ENCODE data around the gene TRPM3.

The TRPM3 gene

DNA sequence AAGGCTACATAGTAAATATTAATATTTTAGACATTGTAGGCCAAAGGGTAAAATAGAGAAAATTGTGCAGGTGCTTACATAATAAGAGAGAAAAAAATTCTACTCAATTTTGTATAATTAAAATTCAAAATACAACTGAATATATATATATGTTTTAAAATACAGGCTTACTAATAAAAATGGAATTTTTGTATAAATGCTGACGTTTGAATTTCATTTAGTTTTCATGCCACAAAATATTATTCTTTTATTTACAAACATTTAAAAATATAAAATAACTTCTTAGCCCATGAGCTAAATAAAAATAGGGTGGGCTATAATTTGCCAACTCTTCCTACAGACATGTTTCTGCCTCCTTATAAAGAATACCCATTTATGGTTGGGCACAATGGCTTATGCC lies 328.6 kb downstream of the TRPM3 start:
- Histone ChIP-seq H3K4me1 (ENCODE audit: control insufficient read depth, insufficient read depth, low read length) (no peaks in the 10 kb centered on the region), H3K4me3 (ENCODE audit: low read length) (no peak overlapping the region), H3K27me3 (ENCODE audit: control insufficient read depth, insufficient read depth, low read length) (peaks cover 2% of the 10 kb centered on the region), H3K9ac (ENCODE audit: low read depth, low read length) (no peak overlapping the region), H3K9me3 (replicated peaks; ENCODE audit: low read length) (no peaks in the 10 kb centered on the region), H3K4me2 (ENCODE audit: low read length) (no peak overlapping the region), H3K36me3 (ENCODE audit: insufficient read depth, low read length) (no peaks in the 10 kb centered on the region)

DNA sequence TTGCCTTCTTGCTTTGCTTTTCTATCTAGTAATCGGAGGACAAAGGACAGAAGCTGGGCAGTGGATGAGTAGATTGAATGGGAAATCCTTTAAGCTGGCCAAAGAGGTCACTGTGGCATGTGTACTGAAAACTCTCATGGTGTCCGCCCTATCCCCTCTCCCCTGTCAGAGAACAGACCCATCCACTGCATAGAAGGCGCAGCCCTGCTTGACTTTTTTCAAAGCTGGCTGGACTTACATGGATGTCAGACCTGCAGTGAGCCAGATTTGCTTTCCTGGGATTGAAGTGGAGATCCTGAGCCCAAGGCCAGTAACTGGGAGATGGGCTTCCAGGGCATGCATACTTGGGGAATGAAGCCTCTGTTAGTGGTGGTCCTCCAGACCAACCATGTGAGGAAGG lies 329.5 kb downstream of the TRPM3 start:
- no peak overlapping the region for H3K4me2 ChIP-seq (ENCODE audit: low read length)

DNA sequence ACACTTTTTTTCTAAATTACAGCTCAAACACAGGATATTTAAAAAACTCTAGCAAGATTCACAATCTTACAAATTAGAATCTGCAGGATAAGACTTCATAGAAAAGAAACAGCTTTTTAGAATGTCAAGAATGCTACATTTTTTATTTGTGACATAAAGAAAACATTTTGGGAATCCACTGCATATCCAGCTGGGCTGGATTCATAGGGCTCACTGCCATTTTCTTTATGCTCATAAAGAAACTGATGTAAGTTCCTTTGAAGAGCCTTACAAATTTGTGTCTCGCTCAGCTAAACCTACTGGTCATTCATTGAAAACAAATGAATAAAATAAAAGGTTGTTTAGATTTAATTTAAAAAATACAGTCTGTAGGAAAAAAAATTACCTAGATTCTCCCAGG lies 332.3 kb downstream of the TRPM3 start:
- H3K36me3 ChIP-seq (ENCODE audit: insufficient read depth, low read length) = no peaks in the 10 kb centered on the region
- no peak overlapping the region for H3K4me2 ChIP-seq (ENCODE audit: low read length)
- peaks cover 2% of the 10 kb centered on the region for H3K27me3 ChIP-seq (ENCODE audit: control insufficient read depth, insufficient read depth, low read length)
- H3K4me1 ChIP-seq (ENCODE audit: control insufficient read depth, insufficient read depth, low read length) = no peaks in the 10 kb centered on the region
- H3K9me3 ChIP-seq (replicated peaks; ENCODE audit: low read length) = no peaks in the 10 kb centered on the region
- H3K9ac ChIP-seq (ENCODE audit: low read depth, low read length) = no peak overlapping the region
- no peak overlapping the region for H3K4me3 ChIP-seq (ENCODE audit: low read length)

More for the DNA sequence above, 329.5 kb downstream of the TRPM3 start:
- H3K4me3 ChIP-seq (ENCODE audit: low read length) = no peak overlapping the region
- no peaks in the 10 kb centered on the region for H3K4me1 ChIP-seq (ENCODE audit: control insufficient read depth, insufficient read depth, low read length)
- no peak overlapping the region for H3K9ac ChIP-seq (ENCODE audit: low read depth, low read length)
- no peaks in the 10 kb centered on the region for H3K9me3 ChIP-seq (replicated peaks; ENCODE audit: low read length)
- peaks cover 2% of the 10 kb centered on the region for H3K27me3 ChIP-seq (ENCODE audit: control insufficient read depth, insufficient read depth, low read length)
- H3K36me3 ChIP-seq (ENCODE audit: insufficient read depth, low read length) = no peaks in the 10 kb centered on the region

DNA sequence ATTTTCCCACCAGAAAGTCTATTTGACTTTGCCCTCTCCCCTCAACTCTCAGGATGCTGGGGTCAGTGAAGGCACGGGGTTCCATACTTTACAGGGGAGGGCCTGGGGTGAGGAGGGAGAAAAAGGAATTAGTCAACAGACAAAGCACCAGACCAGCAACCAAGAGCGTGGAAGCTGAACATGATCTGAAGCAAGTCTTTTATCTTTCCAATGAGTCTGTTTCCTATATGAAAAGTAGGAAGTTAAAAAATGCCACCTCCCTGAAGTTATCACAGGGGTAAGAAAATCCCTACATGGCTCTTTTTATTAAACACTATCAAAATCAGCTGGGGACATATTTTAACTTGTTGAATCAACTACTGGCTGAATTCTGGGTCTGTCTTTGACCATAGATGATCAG lies 337.0 kb downstream of the TRPM3 start:
- no peak overlapping the region for H3K9ac ChIP-seq (ENCODE audit: low read depth, low read length)
- no peak overlapping the region for H3K4me3 ChIP-seq (ENCODE audit: low read length)
- H3K27me3 ChIP-seq (ENCODE audit: control insufficient read depth, insufficient read depth, low read length) = no peaks in the 10 kb centered on the region
- no peaks in the 10 kb centered on the region for H3K9me3 ChIP-seq (replicated peaks; ENCODE audit: low read length)
- H3K4me1 ChIP-seq (ENCODE audit: control insufficient read depth, insufficient read depth, low read length) = no peaks in the 10 kb centered on the region
- no peaks in the 10 kb centered on the region for H3K36me3 ChIP-seq (ENCODE audit: insufficient read depth, low read length)
- H3K4me2 ChIP-seq (ENCODE audit: low read length) = no peak overlapping the region

DNA sequence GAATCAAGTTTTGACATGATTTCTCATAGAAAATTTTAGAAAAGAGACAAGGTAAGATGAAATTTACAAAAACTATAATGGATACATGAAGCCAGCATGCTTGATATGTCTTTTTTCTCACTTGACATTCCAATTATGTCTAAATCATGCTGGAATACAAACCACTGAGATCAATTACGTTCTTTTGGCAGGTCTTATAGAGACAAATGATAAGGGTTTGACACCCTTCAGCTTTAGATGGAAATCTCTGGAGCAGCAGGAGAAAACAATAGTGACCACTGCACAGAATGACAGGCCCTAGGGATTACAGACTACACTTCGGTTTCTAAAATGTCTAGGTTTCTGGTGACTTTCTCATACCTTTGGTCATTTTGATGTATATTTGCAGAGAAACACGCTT lies 342.9 kb downstream of the TRPM3 start:
- no peak overlapping the region for H3K9ac ChIP-seq (ENCODE audit: low read depth, low read length)
- no peak overlapping the region for H3K4me3 ChIP-seq (ENCODE audit: low read length)
- no peaks in the 10 kb centered on the region for H3K9me3 ChIP-seq (replicated peaks; ENCODE audit: low read length)
- H3K36me3 ChIP-seq (ENCODE audit: insufficient read depth, low read length) = no peaks in the 10 kb centered on the region
- no peaks in the 10 kb centered on the region for H3K4me1 ChIP-seq (ENCODE audit: control insufficient read depth, insufficient read depth, low read length)
- H3K4me2 ChIP-seq (ENCODE audit: low read length) = no peak overlapping the region
- no peaks in the 10 kb centered on the region for H3K27me3 ChIP-seq (ENCODE audit: control insufficient read depth, insufficient read depth, low read length)

DNA sequence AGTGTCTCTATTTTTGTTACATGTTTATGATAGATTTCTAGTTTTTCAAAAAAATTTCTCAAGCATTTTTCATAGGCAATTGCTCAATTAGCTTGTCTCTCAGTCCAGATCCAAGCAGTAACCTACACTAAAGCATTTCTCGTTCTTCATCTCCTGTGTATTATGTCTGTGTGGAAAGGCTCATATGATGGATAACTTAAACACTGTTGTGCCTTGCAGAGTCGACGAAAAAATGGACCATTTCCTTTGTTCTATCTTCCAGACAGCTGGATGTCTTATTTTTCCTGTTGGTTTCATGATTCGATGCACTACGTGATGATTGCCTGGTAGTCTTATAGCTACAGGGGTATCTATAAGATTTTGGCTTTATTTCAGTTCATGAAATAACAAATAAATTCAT lies 347.8 kb downstream of the TRPM3 start:
- Histone ChIP-seq H3K36me3 (ENCODE audit: insufficient read depth, low read length) (no peaks in the 10 kb centered on the region), H3K4me2 (ENCODE audit: low read length) (no peak overlapping the region), H3K27me3 (ENCODE audit: control insufficient read depth, insufficient read depth, low read length) (no peaks in the 10 kb centered on the region), H3K4me3 (ENCODE audit: low read length) (no peak overlapping the region), H3K9me3 (replicated peaks; ENCODE audit: low read length) (no peaks in the 10 kb centered on the region), H3K9ac (ENCODE audit: low read depth, low read length) (no peak overlapping the region), H3K4me1 (ENCODE audit: control insufficient read depth, insufficient read depth, low read length) (no peaks in the 10 kb centered on the region)

DNA sequence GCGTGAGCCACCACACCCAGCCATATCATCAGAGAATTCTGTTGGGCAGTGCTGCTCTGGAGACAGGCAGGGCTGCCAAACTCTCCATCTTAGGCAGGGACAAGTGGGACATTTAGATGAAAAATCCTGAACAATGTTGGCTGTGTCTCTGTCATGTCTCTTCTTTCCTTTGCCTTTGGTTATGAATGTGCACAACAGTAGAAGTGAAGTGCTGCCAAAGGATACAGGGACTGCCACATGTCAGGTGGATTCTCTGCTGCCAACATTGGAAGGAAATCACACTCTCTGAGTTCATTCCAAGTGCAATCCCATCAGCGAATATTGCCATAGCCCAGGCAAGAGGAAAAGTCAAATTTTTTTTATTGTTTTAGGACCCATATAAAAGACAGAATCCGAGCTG lies 348.8 kb downstream of the TRPM3 start:
- H3K36me3 ChIP-seq (ENCODE audit: insufficient read depth, low read length) = no peaks in the 10 kb centered on the region
- H3K4me3 ChIP-seq (ENCODE audit: low read length) = no peak overlapping the region
- no peaks in the 10 kb centered on the region for H3K9me3 ChIP-seq (replicated peaks; ENCODE audit: low read length)
- no peaks in the 10 kb centered on the region for H3K4me1 ChIP-seq (ENCODE audit: control insufficient read depth, insufficient read depth, low read length)
- no peak overlapping the region for H3K9ac ChIP-seq (ENCODE audit: low read depth, low read length)
- H3K27me3 ChIP-seq (ENCODE audit: control insufficient read depth, insufficient read depth, low read length) = no peaks in the 10 kb centered on the region
- no peak overlapping the region for H3K4me2 ChIP-seq (ENCODE audit: low read length)

DNA sequence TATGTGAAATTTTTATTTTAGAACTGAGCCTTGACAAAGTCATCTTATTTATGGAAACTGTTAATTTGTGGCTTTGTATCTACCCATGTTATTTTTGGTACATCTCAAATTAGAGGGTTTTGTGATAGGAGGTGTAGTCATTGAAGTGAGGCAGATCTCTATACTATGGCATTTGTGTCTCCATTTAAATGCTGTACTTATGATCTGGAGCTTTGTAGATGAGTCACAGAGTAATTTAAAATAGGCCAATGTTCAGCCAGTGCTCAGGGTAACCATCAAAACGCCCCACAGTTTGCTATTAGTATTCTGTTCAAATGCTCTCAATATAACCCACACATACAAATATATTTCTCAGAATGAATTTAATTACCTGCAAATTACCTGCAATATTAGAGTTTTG lies 355.5 kb downstream of the TRPM3 start:
- Histone ChIP-seq H3K27me3 (ENCODE audit: control insufficient read depth, insufficient read depth, low read length) (peaks cover 5% of the 10 kb centered on the region), H3K4me2 (ENCODE audit: low read length) (no peak overlapping the region), H3K4me3 (ENCODE audit: low read length) (no peak overlapping the region), H3K9me3 (replicated peaks; ENCODE audit: low read length) (no peaks in the 10 kb centered on the region), H3K4me1 (ENCODE audit: control insufficient read depth, insufficient read depth, low read length) (no peaks in the 10 kb centered on the region), H3K36me3 (ENCODE audit: insufficient read depth, low read length) (no peaks in the 10 kb centered on the region), H3K9ac (ENCODE audit: low read depth, low read length) (no peak overlapping the region)

DNA sequence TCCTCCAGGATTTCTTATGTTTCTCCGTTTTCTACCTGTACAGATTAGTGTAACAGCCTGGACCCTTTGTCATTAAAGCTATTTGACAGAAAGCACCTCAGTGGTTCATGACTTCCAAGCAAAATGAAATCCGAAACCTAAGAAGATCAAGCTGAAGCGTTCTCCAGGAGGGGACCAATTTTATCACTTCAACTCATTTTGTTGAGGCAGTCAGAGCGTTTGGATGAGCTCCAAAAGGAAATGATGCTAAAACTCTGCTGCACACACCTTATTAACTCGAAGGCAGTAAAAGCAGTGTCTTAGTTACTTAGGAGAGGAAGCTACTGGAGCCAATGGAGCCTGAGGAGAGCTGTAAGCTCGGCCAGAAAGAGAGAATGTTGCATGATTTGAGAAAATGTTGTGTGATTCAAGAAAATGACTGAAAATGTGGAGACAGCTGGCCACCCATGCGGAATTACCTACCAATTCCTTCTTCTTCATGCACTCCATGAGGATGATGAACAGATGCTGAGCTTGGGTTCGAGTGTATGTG lies 360.2 kb downstream of the TRPM3 start:
- Histone ChIP-seq H3K36me3 (ENCODE audit: insufficient read depth, low read length) (no peaks in the 10 kb centered on the region), H3K27me3 (ENCODE audit: control insufficient read depth, insufficient read depth, low read length) (peaks cover 5% of the 10 kb centered on the region), H3K4me3 (ENCODE audit: low read length) (no peak overlapping the region), H3K9me3 (replicated peaks; ENCODE audit: low read length) (no peaks in the 10 kb centered on the region), H3K4me1 (ENCODE audit: control insufficient read depth, insufficient read depth, low read length) (no peaks in the 10 kb centered on the region), H3K4me2 (ENCODE audit: low read length) (no peak overlapping the region), H3K9ac (ENCODE audit: low read depth, low read length) (no peak overlapping the region)

DNA sequence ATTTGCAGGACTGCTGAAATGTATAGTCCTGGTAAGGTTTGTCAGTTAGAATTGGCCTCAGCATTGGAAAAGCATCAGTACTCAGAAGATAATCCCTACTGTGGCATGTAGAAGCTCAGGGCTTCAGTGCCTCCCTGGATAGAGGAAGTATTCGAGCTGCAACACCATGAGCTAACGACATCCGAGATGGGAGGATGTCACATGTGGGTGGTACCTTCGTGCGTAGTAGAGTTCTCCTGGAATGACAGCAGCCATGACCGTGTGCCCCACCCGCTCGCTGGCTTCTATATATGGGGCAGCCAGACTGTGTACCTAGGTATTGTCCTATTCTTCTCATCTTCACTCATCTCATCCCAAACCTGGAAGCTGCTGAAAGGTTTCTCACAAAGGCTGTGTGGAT lies 361.2 kb downstream of the TRPM3 start:
- Histone ChIP-seq H3K9ac (ENCODE audit: low read depth, low read length) (no peak overlapping the region), H3K36me3 (ENCODE audit: insufficient read depth, low read length) (no peaks in the 10 kb centered on the region), H3K4me3 (ENCODE audit: low read length) (no peak overlapping the region), H3K27me3 (ENCODE audit: control insufficient read depth, insufficient read depth, low read length) (peaks cover 5% of the 10 kb centered on the region), H3K4me2 (ENCODE audit: low read length) (no peak overlapping the region), H3K9me3 (replicated peaks; ENCODE audit: low read length) (no peaks in the 10 kb centered on the region), H3K4me1 (ENCODE audit: control insufficient read depth, insufficient read depth, low read length) (no peaks in the 10 kb centered on the region)

DNA sequence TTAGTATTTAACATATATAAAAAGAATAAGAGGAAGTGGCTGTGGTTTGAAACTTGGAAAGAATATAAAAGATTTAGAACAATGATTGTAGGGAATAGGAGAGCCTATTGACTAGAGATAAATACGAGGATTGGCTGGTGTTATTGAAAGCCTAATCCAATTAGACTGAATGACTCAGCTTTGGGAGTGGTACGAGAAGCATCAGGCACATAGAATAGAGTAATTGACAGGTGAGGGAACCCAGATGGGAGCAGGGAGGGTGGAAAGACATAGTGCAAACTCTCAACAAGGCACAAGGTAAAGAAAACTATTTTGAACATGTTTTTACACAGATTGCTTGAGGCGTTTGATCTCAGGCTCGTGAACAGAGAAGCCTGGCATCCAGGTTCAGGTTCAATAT lies 368.1 kb downstream of the TRPM3 start:
- H3K36me3 ChIP-seq (ENCODE audit: insufficient read depth, low read length) = no peaks in the 10 kb centered on the region
- H3K9me3 ChIP-seq (replicated peaks; ENCODE audit: low read length) = no peaks in the 10 kb centered on the region
- no peak overlapping the region for H3K4me2 ChIP-seq (ENCODE audit: low read length)
- H3K9ac ChIP-seq (ENCODE audit: low read depth, low read length) = no peak overlapping the region
- H3K4me3 ChIP-seq (ENCODE audit: low read length) = no peak overlapping the region
- no peaks in the 10 kb centered on the region for H3K27me3 ChIP-seq (ENCODE audit: control insufficient read depth, insufficient read depth, low read length)
- H3K4me1 ChIP-seq (ENCODE audit: control insufficient read depth, insufficient read depth, low read length) = no peaks in the 10 kb centered on the region

DNA sequence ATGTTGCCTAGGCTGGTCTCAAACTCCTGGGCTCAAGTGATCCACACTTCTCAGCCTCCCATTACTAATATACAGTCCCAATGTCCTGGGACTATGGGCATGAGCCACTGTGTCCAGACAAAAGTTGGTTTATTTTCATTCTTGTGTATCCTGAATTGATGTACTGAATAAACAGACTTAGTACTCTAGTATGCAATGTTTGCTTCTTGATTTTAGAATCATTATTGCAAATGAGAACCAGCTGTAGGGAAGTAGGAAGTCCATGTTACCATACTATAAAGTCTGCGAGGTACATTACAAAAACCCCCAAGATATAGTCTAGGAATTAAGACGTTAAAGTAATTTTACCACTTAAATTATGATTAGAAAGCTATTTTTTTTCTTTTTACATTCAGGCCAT lies 372.4 kb downstream of the TRPM3 start:
- no peak overlapping the region for H3K4me3 ChIP-seq (ENCODE audit: low read length)
- no peak overlapping the region for H3K4me2 ChIP-seq (ENCODE audit: low read length)
- no peaks in the 10 kb centered on the region for H3K27me3 ChIP-seq (ENCODE audit: control insufficient read depth, insufficient read depth, low read length)
- no peaks in the 10 kb centered on the region for H3K36me3 ChIP-seq (ENCODE audit: insufficient read depth, low read length)
- H3K9ac ChIP-seq (ENCODE audit: low read depth, low read length) = no peak overlapping the region
- H3K9me3 ChIP-seq (replicated peaks; ENCODE audit: low read length) = no peaks in the 10 kb centered on the region
- H3K4me1 ChIP-seq (ENCODE audit: control insufficient read depth, insufficient read depth, low read length) = peaks cover 20% of the 10 kb centered on the region

Measured in skeletal muscle satellite cell (primary cell).